ENCODE results near the gene OPHN1. TPM values are rescaled to one million over a fixed set of nuclear protein-coding genes. Genes with fewer than 3 reads are reported as not detected.

OPHN1 gene
- total RNA-seq, 2 experiments from 2014 or later, result not detected

DNA sequence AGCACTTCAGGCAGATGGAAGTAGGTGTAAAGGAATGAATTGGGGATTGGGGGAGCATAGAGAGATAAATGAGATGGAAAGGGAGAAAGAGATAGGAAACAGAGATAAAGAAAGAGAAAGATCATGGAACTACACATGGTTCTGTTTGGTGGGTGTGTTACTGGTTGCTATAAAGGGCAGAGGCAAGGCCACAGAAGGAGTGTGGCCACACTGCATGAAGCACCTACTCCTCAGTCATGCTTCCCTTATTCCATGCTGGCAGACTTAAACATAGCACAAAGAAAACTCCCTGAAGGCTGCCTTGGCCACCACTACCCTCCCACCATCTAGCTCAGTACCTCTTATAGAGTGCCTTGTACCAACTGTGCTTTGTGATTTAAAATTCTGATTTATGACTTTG lies 56.9 kb downstream of the OPHN1 start:
- no peak overlapping the region for H3K4me3 Mint-ChIP-seq
- no peak overlapping the region for H3K27ac ChIP-seq (ENCODE audit: low read depth in 1 of 2, low read length in 2 of 2)

GRCh38 chrX:68375803-68376202 lies 57.5 kb downstream of the OPHN1 start:
- Mint-ChIP-seq H3K27me3 (no peaks in the 10 kb centered on the region), H3K36me3 (ENCODE audit: low read depth) (no peaks in the 10 kb centered on the region), H3K4me3 (no peak overlapping the region), H3K27ac (no peak overlapping the region), H3K9me3 (peaks cover 2% of the 10 kb centered on the region), H3K4me1 (ENCODE audit: low read depth) (no peaks in the 10 kb centered on the region)
- ChIA-PET POLR2A (no interaction called here), CTCF (no interaction called here)
- DNase-seq (no peak), ATAC-seq (ENCODE audit: poor library complexity) (no peak)
- Histone ChIP-seq H3K36me3 (ENCODE audit: insufficient read depth, low read length) (no peaks in the 10 kb centered on the region), H3K4me1 (ENCODE audit: insufficient read depth, low read length) (no peaks in the 10 kb centered on the region), H3K4me3 (ENCODE audit: low read length) (no peak overlapping the region), H3K27ac (ENCODE audit: low read depth in 1 of 2, low read length in 2 of 2) (no peak overlapping the region), H3K27me3 (ENCODE audit: control insufficient read depth in 1 of 2, insufficient read depth in 2 of 2, low read length in 2 of 2) (no peaks in the 10 kb centered on the region), H3K9me3 (ENCODE audit: control insufficient read depth in 1 of 2, insufficient read depth in 1 of 2, low read length in 2 of 2) (no peaks in the 10 kb centered on the region)
- intact Hi-C loops (cut with DNase I, micrococcal nuclease), result no loop called here
- TF ChIP-seq CTCF (IDR thresholded peaks at IDR 0.05), result no peak

More for the DNA sequence above, 56.9 kb downstream of the OPHN1 start:
- DNase-seq (no peak), ATAC-seq (ENCODE audit: poor library complexity) (no peak)
- no peaks in the 10 kb centered on the region for H3K36me3 Mint-ChIP-seq (ENCODE audit: low read depth)
- no peaks in the 10 kb centered on the region for H3K27me3 Mint-ChIP-seq
- H3K4me1 Mint-ChIP-seq (ENCODE audit: low read depth), result no peaks in the 10 kb centered on the region
- H3K4me1 ChIP-seq (ENCODE audit: insufficient read depth, low read length), result no peaks in the 10 kb centered on the region
- H3K9me3 Mint-ChIP-seq, result peaks cover 2% of the 10 kb centered on the region
- H3K9me3 ChIP-seq (ENCODE audit: control insufficient read depth in 1 of 2, insufficient read depth in 1 of 2, low read length in 2 of 2), result no peaks in the 10 kb centered on the region
- TF ChIP-seq CTCF (IDR thresholded peaks at IDR 0.05), result no peak
- no peaks in the 10 kb centered on the region for H3K36me3 ChIP-seq (ENCODE audit: insufficient read depth, low read length)
- H3K27ac Mint-ChIP-seq, result no peak overlapping the region
- H3K27me3 ChIP-seq (ENCODE audit: control insufficient read depth in 1 of 2, insufficient read depth in 2 of 2, low read length in 2 of 2), result no peaks in the 10 kb centered on the region
- H3K4me3 ChIP-seq (ENCODE audit: low read length), result no peak overlapping the region
- POLR2A ChIA-PET, result no interaction called here
- intact Hi-C loops (cut with DNase I, micrococcal nuclease), result no loop called here
- CTCF ChIA-PET, result no interaction called here

GRCh38 chrX:68372665-68373064 lies 60.6 kb downstream of the OPHN1 start:
- POLR2A ChIA-PET, result no interaction called here
- intact Hi-C loops (cut with DNase I, micrococcal nuclease), result no loop called here

More at GRCh38 chrX:68372665-68373064, 60.6 kb downstream of the OPHN1 start:
- Mint-ChIP-seq H3K36me3 (ENCODE audit: low read depth) (no peaks in the 10 kb centered on the region), H3K27ac (no peak overlapping the region), H3K4me1 (ENCODE audit: low read depth) (no peaks in the 10 kb centered on the region), H3K9me3 (peaks cover 9% of the 10 kb centered on the region), H3K4me3 (no peak overlapping the region), H3K27me3 (no peaks in the 10 kb centered on the region)
- Histone ChIP-seq H3K9me3 (ENCODE audit: control insufficient read depth in 1 of 2, insufficient read depth in 1 of 2, low read length in 2 of 2) (no peaks in the 10 kb centered on the region), H3K36me3 (ENCODE audit: insufficient read depth, low read length) (no peaks in the 10 kb centered on the region), H3K27ac (ENCODE audit: low read depth in 1 of 2, low read length in 2 of 2) (no peak overlapping the region), H3K4me1 (ENCODE audit: insufficient read depth, low read length) (no peaks in the 10 kb centered on the region), H3K4me3 (ENCODE audit: low read length) (no peak overlapping the region), H3K27me3 (ENCODE audit: control insufficient read depth in 1 of 2, insufficient read depth in 2 of 2, low read length in 2 of 2) (no peaks in the 10 kb centered on the region)
- ATAC-seq (ENCODE audit: poor library complexity), result no peak
- CTCF ChIA-PET, result no interaction called here
- TF ChIP-seq CTCF (IDR thresholded peaks at IDR 0.05), result no peak
- no peak for DNase-seq
